NB4 (cell line): Measurements from ENCODE around the gene TPM2.

Source experiments
- DNase-seq: peaks from one replicate; pipeline ENCODE4 v3.0.0; 2010; ENCODE audit warnings: low read depth
- H3K4me3 ChIP-seq: one replicate; pipeline ENCODE4 v1.5.1; 2011; ENCODE audit warnings: mild to moderate bottlenecking, low read depth, low read length, moderate library complexity
- CTCF ChIP-seq: IDR thresholded peaks from one replicate; pipeline ENCODE4 v1.5.1; 2012; ENCODE audit warnings: low read depth, low read length
- MAX ChIP-seq: IDR thresholded peaks from 2 replicates; pipeline ENCODE4 v1.6.1; 2011; ENCODE audit warnings: low read depth, low read length
- MYC ChIP-seq: IDR thresholded peaks from 2 replicates; pipeline ENCODE4 v1.6.1; 2011; ENCODE audit warnings: low read depth, low read length
- POLR2A ChIP-seq: IDR thresholded peaks from 2 replicates; pipeline ENCODE4 v1.6.1; 2011; ENCODE audit warnings: mild to moderate bottlenecking; ENCODE audit not compliant: insufficient read length; ENCODE audit errors: extremely low read depth

TPM2 gene

GRCh38 chr9:35687306-35687705, 2.4 kb downstream of the TPM2 start:
- DNase-seq: no peak
- H3K4me3 ChIP-seq: no peak overlapping the region
- TF ChIP-seq POLR2A (no peak), CTCF (no peak), MAX (no peak), MYC (no peak)

GRCh38 chr9:35686222-35687203, 3.2 kb downstream of the TPM2 start:
- DNase-seq: no peak
- no peak overlapping the region for H3K4me3 ChIP-seq
- TF ChIP-seq CTCF: no peak
- TF ChIP-seq MYC: no peak
- TF ChIP-seq MAX: no peak
- no peak for TF ChIP-seq POLR2A

- H3K4me3 ChIP-seq: no peak overlapping the region
- DNase-seq: no peak
- TF ChIP-seq CTCF (no peak), POLR2A (no peak), MYC (no peak), MAX (no peak)
Measured at GRCh38 chr9:35685506-35685905, 4.2 kb downstream of the TPM2 start.

- DNase-seq: no peak
- no peak for TF ChIP-seq POLR2A
- no peak for TF ChIP-seq MYC
- TF ChIP-seq MAX: no peak
- no peak for TF ChIP-seq CTCF
- H3K4me3 ChIP-seq: no peak overlapping the region
Measured at GRCh38 chr9:35684921-35685320, 4.8 kb downstream of the TPM2 start.

- TF ChIP-seq MYC (no peak), CTCF (no peak), MAX (no peak), POLR2A (no peak)
- DNase-seq: no peak
- H3K4me3 ChIP-seq: no peak overlapping the region
Measured at GRCh38 chr9:35683323-35683722, 6.4 kb downstream of the TPM2 start.
